MCF 10A (cell line): Measurements from ENCODE around the gene ZBTB38. TPM values are rescaled to one million over a fixed set of nuclear protein-coding genes. Genes with fewer than 3 reads are reported as not detected.

Source experiments
- BruUV-seq: library from RNA; stranded (reverse); fragments of 400-500 nt; replicated peaks from 2 replicates; lab custom pipeline; 2021; lab: Mats Ljungman, UMichigan
- CTCF ChIA-PET: fragments of 300-600 bp; sonication (Branson Sonifier 250); formaldehyde crosslinking; extraction: SDS; loops from one replicate; lab custom pipeline; 2021; ENCODE audit warnings: antibody characterized with exemption, inconsistent platforms; lab: Yijun Ruan, JAX
- POLR2A ChIA-PET: fragments of 300-600, 350-650 bp; sonication (Branson Sonifier 250); formaldehyde crosslinking; extraction: SDS; loops from one replicate; lab custom pipeline; 2020; ENCODE audit warnings: antibody characterized with exemption, inconsistent platforms; lab: Yijun Ruan, JAX
- DNase-seq: peaks from one replicate; pipeline ENCODE4 v3.0.0-alpha.2; 2018; ENCODE audit not compliant: unreplicated experiment
- H3K27ac Mint-ChIP-seq: one replicate; pipeline ENCODE4 v1.8.0; 2022; ENCODE audit warnings: mild to moderate bottlenecking, low read depth, mixed read lengths; ENCODE audit not compliant: unreplicated experiment
- H3K27me3 Mint-ChIP-seq: one replicate; pipeline ENCODE4 v1.8.0; 2022; ENCODE audit warnings: mixed read lengths; ENCODE audit not compliant: insufficient read depth, unreplicated experiment
- H3K36me3 Mint-ChIP-seq: one replicate; pipeline ENCODE4 v1.8.0; 2022; ENCODE audit warnings: mild to moderate bottlenecking, moderate library complexity, mixed read lengths; ENCODE audit not compliant: insufficient read depth, unreplicated experiment
- H3K4me1 Mint-ChIP-seq: one replicate; pipeline ENCODE4 v1.8.0; 2022; ENCODE audit warnings: mixed read lengths; ENCODE audit not compliant: insufficient read depth, unreplicated experiment
- H3K4me3 Mint-ChIP-seq: one replicate; pipeline ENCODE4 v1.8.0; 2022; ENCODE audit warnings: mild to moderate bottlenecking, moderate library complexity, mixed read lengths; ENCODE audit not compliant: unreplicated experiment
- H3K9me3 Mint-ChIP-seq: one replicate; pipeline ENCODE4 v1.8.0; 2022; ENCODE audit warnings: mixed read lengths; ENCODE audit not compliant: unreplicated experiment
- CTCF ChIP-seq: fragments of 200-600 bp; IDR thresholded peaks from one replicate; pipeline ENCODE4 v1.8.0; 2022; ENCODE audit warnings: antibody characterized with exemption, mild to moderate bottlenecking; ENCODE audit not compliant: unreplicated experiment
- intact Hi-C: fragments of 100-400 bp; cut with micrococcal nuclease; formaldehyde crosslinking; loops from 2 replicates; pipeline ENCODE4 v1.14.1; 2022
- total RNA-seq: library from RNA; stranded (reverse); gene quantifications from 2 replicates; pipeline ENCODE4 v1.2.3, GENCODE V29; 2022

The ZBTB38 gene
- total RNA-seq, 1 experiment from 2014 or later, result 168 TPM

GRCh38 chr3:141373768-141374526 lies 5.6 kb downstream of the ZBTB38 start:
- peak; percentile 77 for DNase-seq
- peak overlapping the region; percentile 42 for H3K27ac Mint-ChIP-seq
- intact Hi-C loops, result no loop called here
- no peak for TF ChIP-seq CTCF
- peaks cover 85% of the 10 kb centered on the region for H3K36me3 Mint-ChIP-seq
- no peaks in the 10 kb centered on the region for H3K9me3 Mint-ChIP-seq
- no peaks in the 10 kb centered on the region for H3K27me3 Mint-ChIP-seq
- ChIA-PET CTCF (interaction anchor here (0.6 to 1.8 kb wide), 7 partner anchors 8 to 80 kb away, joined by 3 to 7 read pairs (median 4); no protein-coding TSS in a partner anchor), POLR2A (interaction anchor here (9.1 to 9.9 kb wide), 2 partner anchors 12 to 33 kb away, joined by 210 to 349 read pairs; no protein-coding TSS in a partner anchor)
- BruUV-seq, result no TSS peak
- peaks cover 38% of the 10 kb centered on the region for H3K4me1 Mint-ChIP-seq
- no peak overlapping the region for H3K4me3 Mint-ChIP-seq

GRCh38 chr3:141375381-141376301 lies 7.3 kb downstream of the ZBTB38 start:
- Mint-ChIP-seq H3K4me3 (no peak overlapping the region), H3K4me1 (peaks cover 29% of the 10 kb centered on the region), H3K36me3 (peaks cover 85% of the 10 kb centered on the region), H3K27me3 (no peaks in the 10 kb centered on the region), H3K27ac (peak overlapping the region; percentile 62), H3K9me3 (no peaks in the 10 kb centered on the region)
- POLR2A ChIA-PET, result interaction anchor here (0.8 to 1.0 kb wide), 4 partner anchors 9 to 14 kb away, joined by 3 to 7 read pairs (median 4); no protein-coding TSS in a partner anchor
- TF ChIP-seq CTCF, result no peak
- BruUV-seq, result no TSS peak
- DNase-seq, result no peak
- CTCF ChIA-PET, result interaction anchor here (0.6 to 1.9 kb wide), 7 partner anchors 8 to 79 kb away, joined by 3 to 7 read pairs (median 3); no protein-coding TSS in a partner anchor
- intact Hi-C loops, result no loop called here

GRCh38 chr3:141377377-141377776 lies 9.1 kb downstream of the ZBTB38 start:
- no peak for TF ChIP-seq CTCF
- H3K4me3 Mint-ChIP-seq, result no peak overlapping the region
- H3K27ac Mint-ChIP-seq, result no peak overlapping the region
- BruUV-seq, result no TSS peak
- POLR2A ChIA-PET, result no interaction called here
- H3K9me3 Mint-ChIP-seq, result no peaks in the 10 kb centered on the region
- DNase-seq, result no peak
- peaks cover 85% of the 10 kb centered on the region for H3K36me3 Mint-ChIP-seq
- H3K4me1 Mint-ChIP-seq, result peaks cover 21% of the 10 kb centered on the region
- no peaks in the 10 kb centered on the region for H3K27me3 Mint-ChIP-seq
- intact Hi-C loops, result no loop called here
- CTCF ChIA-PET, result interaction anchor here (0.9 to 1.3 kb wide), 2 partner anchors 35 to 66 kb away, joined by 3 to 4 read pairs; no protein-coding TSS in a partner anchor
